Stimulated activated CD4-positive, alpha-beta T cell treated with anti-CD3 and anti-CD28 coated beads, Interleukin-2, amount 100 ng/mL, for 24 hours (primary cell): Measurements from ENCODE around the gene PRSS58.

Experiments
- DNase-seq, 2 donors: peaks; one replicate each; pipeline ENCODE4 v3.0.0-alpha.2; 2020

PRSS58 gene, protein sequence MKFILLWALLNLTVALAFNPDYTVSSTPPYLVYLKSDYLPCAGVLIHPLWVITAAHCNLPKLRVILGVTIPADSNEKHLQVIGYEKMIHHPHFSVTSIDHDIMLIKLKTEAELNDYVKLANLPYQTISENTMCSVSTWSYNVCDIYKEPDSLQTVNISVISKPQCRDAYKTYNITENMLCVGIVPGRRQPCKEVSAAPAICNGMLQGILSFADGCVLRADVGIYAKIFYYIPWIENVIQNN

DNA sequence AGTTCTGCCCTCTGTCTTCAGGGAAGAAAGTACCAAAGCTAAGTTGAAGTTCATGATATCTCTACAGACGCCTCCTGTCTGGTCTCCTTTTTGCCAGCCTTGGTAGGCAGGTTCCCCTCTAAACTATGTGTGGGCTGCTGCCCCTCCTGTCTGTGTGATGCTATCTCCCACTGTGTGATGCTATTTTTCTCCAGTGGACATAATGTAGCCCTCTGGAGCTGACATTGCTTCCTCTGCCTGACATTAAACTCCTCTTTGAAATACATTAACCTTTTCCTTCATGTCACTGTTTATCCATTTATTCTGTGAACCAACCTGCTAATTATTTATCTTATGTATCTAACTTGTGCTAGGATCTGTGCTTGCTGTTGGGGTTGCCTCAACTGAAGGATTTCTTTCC lies at the start of gene PRSS58:
Gene PRSS58 (minus strand): TSS at position 101 of the 400 bp plus-strand sequence. CDS start 351 bp downstream, outside the sequence.
- no peak for DNase-seq

DNA sequence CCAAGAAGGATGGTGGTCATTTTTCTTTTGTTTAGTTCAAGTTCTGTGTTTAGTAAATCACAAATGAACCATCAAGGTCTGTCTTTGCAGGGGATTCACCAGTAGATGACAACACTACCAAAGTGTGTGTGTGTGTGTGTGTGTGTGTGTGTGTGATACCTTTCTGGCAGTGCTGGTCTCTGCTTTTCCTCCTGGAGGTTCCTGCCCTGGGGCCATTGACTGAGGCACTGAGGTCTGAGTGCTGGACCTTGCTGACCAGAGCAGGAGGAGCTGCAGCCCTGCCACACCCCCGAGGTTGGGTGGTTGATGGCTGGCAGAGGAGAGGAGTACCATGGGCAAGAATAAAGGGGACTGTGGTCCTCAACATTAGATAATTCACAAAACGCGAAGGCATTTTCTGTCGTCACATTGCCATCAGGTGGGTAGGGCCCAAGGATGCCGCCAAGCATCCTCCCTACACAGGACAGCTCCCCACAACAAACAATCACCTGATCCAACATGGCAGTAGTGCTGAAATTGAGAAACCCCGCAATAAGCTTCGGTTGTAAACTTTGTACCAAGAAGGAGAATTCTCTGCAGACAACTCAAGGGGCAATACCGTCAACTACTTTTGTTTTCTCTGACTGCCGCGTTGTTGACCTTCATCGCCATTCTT lies 49.5 kb upstream of the PRSS58 start:
- no peak for DNase-seq

DNA sequence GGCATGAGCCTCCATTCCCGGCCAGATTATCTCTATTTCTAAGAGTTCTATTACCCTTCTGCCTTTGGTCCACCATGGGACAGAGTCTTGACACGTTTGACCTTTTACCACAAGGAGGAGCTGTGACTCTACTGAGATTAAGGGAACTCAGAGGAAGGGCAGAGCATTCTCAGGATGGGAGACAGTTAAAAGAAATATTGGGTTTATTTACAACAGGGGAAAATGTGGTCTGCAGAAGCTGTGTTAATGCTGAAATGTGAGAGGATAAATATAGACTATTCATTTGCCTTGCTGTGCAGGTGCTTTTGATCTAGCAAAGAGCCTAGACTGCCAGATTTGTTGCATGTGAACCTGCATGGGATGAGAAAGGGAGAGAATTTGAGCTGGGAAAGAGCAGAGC lies 45.8 kb upstream of the PRSS58 start:
- DNase-seq: no peak

DNA sequence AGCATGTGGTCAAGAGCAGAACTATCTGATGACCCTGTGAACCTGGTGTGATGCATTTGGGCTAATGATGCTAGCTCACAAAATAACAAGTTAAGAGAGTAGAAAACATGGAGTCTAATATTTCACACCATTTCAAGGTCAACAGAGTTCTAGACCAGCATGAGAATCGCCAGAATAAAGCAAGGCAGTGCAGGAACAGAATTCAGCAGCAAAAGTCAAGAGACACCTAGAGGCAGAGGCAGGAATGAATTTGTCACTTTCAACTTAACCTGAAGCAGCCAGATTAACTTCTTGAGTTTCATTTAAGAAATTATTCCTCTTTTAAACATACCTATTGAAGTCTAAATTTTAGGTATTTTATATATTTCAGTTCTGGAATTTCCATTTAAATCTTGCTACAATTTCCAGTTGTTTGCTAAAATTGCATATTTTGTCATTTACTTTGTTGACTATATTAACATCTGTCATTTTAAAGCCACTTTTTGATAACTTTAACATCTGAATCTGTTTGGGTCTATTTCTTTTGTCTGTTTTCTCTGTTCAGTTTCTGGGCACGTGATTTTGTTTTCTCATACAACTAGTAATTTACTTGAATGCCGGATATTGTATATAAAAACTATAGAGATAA lies 44.2 kb upstream of the PRSS58 start:
- DNase-seq: no peak

DNA sequence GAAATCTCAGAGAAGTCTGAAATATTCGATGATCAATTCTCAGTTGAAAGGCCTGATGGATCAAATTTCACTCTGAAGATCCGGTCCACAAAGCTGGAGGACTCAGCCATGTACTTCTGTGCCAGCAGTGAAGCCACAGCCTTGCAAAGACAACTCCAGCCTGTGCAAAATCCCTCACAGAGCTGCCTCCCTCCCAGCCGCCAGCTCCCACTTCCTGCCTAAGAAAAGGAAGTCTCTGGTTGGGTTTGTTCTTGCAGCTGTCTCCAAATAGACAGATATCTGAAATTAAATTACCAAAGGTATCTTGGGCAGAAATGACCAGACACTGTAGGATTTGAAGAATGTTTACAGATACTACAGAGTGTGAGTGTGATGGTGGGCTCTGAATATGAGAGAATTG lies 43.4 kb upstream of the PRSS58 start:
- no peak for DNase-seq

DNA sequence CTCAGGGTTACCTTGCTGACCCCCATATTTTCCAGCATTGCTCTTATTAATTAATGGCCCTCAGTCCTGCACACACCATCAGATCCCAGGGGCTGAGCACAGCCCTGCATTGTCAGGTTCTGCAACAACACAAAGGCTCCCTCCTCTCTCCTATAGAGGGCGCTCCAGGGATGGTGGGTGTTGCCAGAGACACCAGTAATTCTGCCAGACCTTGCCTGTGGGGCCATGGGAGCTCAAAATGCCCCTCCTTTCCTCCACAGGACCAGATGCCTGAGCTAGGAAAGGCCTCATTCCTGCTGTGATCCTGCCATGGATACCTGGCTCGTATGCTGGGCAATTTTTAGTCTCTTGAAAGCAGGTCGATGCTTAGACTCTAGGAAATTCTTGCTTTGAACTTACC lies 42.8 kb upstream of the PRSS58 start:
- DNase-seq: peak in 1 of 2 donors; percentile 33

DNA sequence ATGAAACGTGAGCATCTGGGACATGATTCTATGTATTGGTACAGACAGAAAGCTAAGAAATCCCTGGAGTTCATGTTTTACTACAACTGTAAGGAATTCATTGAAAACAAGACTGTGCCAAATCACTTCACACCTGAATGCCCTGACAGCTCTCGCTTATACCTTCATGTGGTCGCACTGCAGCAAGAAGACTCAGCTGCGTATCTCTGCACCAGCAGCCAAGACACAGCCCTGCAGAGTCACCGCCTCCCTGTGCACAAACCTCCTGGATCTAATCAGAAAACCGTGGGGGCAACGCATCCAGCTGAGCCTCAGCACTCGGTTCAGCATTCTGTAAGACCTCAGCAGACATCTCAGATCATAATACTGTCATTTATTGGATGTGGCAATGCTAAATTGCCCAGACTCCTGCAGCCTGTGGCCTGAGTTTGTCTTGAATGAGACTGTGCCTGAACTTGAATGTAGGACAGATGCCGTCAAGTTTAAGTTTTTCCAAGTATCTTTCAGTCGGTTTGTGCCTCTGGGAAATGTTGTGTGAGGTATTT lies 41.5 kb upstream of the PRSS58 start:
- no peak for DNase-seq

DNA sequence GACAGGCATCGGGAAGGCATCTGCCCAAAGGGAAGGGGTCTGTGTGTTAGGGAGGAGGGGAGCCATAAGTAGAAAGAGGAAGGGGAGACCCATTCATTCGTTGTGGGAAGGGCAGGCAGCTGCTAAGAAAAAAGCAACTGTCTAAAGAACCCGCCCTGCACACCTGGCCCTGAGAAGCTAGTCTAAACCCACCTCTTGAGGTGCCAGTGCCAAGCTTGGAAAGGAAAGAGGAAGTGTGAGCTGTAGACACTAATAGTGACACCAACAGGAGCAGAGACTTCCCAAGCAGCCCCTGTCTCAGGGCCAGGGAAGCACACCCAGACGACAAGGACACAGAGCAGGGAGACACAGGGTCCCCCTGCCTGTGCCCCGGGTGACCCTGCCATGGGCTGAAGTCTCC lies 40.8 kb upstream of the PRSS58 start:
- no peak for DNase-seq

DNA sequence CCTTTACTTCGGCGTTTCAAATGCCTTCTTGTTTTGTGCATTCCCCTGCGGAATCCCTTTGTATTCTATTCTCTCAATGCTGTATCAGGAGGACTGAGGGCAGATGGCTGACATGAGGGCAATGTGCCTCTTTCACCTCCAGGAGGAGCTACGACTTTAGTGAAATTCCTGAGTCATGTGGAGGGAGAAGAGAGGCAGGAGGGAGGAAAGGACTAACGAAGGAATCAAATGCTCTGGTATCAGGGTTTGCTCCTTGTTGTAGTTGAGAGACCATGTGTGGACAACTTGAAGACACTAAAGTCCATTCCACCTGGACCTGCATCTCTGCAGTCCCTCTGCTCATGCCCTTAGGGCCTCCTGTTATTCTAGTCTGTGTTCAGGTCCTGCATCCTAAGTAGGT lies 40.2 kb upstream of the PRSS58 start:
- no peak for DNase-seq

DNA sequence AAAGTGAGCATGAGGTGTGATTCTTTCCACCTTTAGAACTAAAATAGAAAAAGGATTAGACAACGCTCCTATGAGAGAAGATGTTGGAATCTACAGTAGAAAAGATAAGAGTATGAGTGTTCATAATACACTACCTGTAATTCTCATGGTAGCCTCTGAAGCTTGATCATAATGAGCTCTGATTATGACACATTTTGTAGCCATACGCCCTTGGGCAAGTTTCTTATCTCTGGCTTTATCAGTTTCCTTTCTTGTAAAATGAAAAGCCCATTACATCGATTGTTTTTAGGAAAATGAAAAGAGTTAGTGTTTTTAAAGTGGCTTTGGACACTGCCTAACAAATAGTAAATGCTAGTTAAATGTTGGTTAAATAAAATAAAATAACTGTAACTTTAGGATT lies 22.4 kb upstream of the PRSS58 start:
- DNase-seq: no peak

DNA sequence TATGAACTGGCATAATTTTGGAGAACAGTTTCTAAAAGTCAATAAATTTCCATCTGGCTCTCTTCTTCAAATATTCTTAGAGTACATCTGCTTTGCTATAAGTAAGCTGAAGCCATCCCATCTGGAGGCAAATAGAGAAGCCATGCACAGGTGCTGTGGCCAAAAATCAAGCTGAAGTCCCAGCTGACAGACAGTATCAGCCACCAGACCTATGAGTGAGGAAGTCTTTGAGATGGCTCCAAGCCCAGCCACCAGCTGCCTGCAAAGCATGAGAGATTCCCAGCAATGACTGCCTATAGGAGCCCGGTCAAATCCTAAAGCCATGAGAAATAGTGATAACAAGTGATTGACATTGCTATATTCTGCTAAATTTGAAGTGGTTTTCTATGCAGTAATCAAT lies 21.7 kb upstream of the PRSS58 start:
- DNase-seq: no peak

DNA sequence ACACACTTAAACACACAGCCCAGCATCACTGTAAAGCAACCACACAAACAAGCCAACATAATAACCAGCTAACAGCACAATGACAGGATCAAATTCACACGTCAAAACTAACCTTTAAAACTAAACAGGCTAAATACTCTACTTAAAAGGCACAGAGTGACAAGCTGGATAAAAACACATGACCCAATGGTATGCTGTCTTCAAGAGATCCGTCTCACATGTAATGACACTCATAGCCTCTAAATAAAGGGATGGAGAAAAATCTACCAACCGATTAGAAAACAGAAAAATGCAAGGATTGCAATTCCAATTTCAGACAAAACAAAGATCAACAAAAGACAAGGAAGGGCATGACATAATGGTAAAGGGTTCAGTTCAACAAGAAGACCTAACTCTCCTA lies 17.2 kb upstream of the PRSS58 start:
- no peak for DNase-seq

DNA sequence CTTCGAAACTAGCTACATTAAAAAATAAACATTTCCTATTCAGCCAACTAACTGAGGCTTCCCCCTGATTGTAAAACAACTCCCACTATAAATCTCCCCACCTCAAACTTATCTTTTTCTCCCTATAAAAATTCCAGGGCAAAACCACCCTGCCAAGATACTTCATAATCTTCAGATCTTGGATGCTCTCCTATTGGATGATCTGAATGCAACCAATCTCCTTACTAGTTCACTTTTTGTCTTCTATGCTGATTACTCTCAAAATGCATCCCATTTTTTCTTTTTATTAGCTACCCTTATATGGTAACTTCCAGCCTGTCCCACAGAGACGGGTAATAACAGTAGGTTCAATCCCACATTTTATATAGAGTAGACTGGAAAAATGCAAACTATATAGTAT lies 15.0 kb upstream of the PRSS58 start:
- DNase-seq: no peak

DNA sequence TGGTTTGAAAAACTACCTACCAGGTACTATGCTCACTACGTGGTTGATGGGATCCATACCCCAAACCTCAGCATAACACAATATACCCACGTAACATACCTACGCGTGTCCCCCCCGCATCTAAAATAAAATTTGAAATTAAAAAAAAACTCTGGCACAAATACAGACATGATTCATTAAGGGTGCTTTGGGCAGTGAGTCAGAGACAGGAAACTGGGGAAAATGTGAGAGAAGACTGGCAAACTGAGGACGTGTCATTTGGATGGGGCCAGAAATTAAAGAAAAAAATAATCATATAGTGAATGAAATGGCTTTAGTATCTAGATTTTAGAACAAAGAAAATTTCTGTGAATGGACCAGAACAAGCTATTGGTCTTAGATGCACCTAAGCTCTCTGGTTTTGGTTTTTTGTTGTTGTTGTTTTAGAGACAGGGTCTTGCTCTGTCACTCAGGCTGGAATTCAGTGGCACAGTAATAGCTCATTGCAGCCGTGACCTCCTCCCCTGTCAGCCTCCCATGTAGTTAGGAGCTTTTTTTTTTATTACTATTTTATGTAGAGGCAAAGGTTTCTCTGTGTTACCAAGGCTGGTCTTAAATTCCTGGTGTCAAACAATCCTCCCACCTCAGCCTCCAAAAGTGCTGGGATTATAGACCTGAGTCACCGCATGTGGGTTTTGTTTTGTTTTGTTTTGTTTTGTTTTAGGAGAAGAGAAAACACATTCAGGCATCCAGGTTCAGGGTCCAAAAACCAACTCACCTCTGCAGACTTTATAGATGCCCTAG lies 5.9 kb upstream of the PRSS58 start:
- no peak for DNase-seq

DNA sequence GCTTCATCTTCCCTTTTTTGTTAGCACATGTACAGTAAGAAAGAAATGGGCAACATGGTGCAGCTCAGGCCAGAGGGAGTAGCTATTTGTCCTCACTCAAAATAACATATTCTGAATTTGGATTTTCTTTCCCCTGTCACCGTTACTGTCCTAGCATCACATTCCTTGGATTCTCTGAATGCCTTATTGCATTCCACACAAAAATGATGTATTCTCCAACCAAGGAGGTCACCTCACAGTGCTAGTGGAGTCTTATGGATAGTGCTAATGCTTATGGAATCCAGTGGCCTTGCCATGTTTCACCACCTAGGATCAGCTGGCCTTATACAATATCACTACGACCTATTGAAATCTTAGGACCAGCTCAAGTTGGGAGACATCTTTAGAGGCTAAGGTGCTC lies 7.2 kb downstream of the PRSS58 start:
- DNase-seq: no peak

DNA sequence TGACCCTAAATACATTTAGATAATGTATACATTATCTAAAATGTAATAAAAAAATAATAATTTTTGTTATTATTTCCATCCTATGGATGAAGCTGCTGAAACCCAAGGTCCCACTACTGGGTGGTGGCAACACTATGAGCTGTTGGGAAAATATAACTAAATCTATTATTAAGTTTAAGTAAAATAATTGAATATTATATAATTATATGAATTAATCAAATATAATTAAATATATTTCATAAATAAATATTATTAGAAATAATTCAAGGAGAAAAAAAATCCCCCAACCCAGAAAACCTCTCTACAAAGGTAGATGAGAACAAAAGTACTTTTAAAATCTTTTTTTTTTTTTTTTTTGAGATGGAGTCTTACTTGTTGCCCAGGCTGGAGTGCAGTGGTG lies 7.9 kb downstream of the PRSS58 start:
- DNase-seq: no peak

DNA sequence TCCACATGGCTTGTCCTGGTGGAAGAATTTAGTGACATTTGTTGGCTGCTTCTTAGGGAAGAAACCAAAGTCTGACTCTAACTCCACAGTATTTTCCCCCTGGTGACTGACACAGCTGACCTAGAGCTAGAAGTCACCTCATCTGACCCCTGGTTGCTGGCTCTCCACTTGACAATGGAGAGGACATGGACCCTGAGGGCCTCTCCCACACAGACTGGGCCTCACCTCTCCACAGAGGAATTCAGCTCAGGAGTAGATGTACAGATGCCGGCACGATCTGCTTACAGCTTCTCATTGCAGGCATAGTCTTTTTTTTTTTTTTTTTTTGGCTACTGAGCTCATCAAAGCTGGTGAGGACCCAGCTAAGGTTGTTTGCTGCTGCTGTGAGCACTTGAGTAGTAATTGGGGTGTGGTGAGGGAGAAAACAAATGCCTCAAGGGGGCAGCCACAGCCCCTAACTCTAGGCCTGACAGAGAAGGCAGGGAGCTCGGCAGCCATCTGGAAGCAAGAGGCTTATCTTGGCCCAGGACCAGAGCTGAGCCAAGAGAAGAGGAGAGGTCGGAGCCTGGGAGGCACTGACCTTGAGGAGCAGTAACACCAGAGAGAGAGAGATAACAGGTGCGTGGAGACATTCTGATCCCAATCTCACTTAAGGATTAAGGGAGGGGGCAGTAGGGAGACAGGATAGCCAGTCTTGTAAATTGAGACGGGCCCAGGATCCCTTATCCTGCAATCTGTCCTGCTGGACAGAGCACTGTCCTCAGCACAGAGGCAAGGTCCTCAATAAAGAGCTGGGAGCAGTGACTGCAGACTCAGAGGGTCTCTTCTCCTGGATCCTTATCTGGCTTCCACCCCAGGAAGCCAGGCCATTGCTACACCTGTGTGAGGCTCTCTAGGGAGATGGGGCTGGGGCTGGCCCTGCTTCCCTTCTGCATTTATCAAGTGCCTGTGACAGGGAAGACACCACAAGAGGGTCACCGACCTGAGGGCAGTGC lies 9.4 kb downstream of the PRSS58 start:
- DNase-seq: no peak

DNA sequence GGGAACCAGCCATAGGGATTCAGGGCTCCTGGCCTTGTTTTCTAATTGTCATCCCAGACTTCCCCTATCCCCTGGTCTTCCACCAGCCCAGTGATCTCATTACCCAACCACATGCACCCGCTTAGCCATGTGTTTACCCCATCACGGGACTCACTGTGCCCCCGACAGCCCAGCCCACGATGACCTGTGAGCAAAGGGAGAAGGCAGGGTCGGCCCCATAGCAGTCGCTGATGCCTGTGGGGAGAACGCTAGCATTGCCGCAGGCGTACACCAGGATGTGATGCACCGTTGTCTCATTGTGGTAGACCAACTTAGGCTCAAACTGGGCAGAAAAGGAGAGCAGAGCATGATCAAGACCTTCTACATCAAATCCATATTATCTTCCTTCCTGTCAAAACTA lies 14.0 kb downstream of the PRSS58 start:
- DNase-seq: no peak

DNA sequence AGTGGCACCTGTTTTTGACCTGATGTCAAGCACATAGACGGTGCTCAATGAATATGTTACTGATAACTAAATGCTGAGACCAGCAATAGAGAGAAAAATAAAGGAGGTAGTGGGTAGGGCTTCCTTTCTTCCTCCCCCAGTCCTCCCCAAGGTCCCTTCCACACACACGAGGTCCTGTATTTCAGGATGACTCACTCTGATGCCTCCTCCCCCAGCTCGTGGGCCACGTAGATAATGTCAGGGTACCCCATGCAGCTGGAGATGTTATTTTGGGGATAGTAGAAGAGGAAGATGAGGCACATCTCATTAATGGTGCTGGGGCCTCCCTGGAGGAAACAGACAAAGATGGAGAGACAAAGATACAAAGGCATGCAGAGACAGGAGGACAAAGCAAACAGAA lies 17.3 kb downstream of the PRSS58 start:
- no peak for DNase-seq

DNA sequence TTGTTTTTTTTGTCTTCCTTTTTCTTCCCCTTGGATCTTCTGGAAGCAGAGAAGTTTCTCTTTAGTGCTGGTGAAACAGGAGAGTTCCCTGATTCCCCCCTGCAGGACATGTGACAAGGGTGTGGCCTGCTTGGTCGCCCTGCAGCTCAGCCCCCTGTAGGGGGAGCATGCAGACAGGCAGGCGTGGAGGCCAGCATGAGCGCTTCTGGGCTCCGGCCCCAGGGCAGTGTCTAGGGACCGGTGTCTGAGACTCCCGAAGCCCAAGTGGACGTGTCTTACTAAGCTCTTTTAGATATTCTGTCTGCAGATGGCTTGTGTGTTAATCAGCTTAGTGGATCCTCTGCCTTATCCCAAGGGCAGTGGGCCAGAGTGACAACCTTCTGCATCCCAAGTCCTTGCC lies 26.1 kb downstream of the PRSS58 start:
- no peak for DNase-seq

DNA sequence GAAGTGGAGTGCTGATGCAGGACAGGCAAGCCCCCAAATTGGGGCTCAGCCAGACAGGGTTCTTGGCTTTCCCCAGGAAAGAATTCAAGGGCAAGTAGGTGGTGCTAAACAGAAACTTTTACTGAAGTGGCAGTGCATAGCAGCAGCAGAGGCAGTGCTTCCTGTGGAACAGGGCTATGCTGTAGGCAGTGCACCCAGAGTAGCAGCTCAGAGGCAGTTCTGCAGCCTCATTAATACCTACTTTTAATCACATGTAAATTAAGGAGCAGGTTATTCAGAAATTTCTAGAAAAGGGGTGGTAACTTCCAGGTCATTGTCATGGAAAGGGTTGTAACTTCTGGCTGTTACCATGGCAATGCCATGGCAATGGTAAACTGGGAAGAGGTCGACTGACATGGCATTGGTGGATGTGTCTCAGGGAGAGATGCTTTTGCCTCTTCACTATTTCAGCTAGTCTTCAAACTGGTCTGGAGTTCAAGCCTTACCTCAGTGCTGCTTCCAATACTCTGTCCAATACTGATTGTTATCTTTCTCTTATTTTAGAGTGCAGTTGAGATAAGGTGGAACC lies 29.2 kb downstream of the PRSS58 start:
- no peak for DNase-seq
